ENCODE measurements around the gene ACTMAP.

ACTMAP gene

GRCh38 chr19:40724855-40725254, 25.4 kb downstream of the ACTMAP start:
- no peak overlapping the region for H3K4me3 ChIP-seq (ENCODE audit: low read depth, low read length)
- TF ChIP-seq CTCF (conservative IDR thresholded peaks at IDR 0.05; ENCODE audit: low read depth, low read length), result no peak
- no peak for DNase-seq (ENCODE audit: low read depth)

GRCh38 chr19:40724315-40724714, 26.0 kb downstream of the ACTMAP start:
- DNase-seq (ENCODE audit: low read depth), result no peak
- no peak overlapping the region for H3K4me3 ChIP-seq (ENCODE audit: low read depth, low read length)
- no peak for TF ChIP-seq CTCF (conservative IDR thresholded peaks at IDR 0.05; ENCODE audit: low read depth, low read length)

GRCh38 chr19:40723661-40724254, 26.5 kb downstream of the ACTMAP start:
- no peak overlapping the region for H3K4me3 ChIP-seq (ENCODE audit: low read depth, low read length)
- no peak for TF ChIP-seq CTCF (conservative IDR thresholded peaks at IDR 0.05; ENCODE audit: low read depth, low read length)
- DNase-seq (ENCODE audit: low read depth), result no peak

- peak; percentile 40 for DNase-seq (ENCODE audit: low read depth)
- TF ChIP-seq CTCF (conservative IDR thresholded peaks at IDR 0.05; ENCODE audit: low read depth, low read length), result no peak
- peak overlapping the region; percentile 18 for H3K4me3 ChIP-seq (ENCODE audit: low read depth, low read length)
Measured at GRCh38 chr19:40721936-40722661, 28.2 kb downstream of the ACTMAP start.

- peak; percentile 16 for DNase-seq (ENCODE audit: low read depth)
- H3K4me3 ChIP-seq (ENCODE audit: low read depth, low read length), result peak overlapping the region; percentile 81
- no peak for TF ChIP-seq CTCF (conservative IDR thresholded peaks at IDR 0.05; ENCODE audit: low read depth, low read length)
Measured at GRCh38 chr19:40721140-40721486, 29.2 kb downstream of the ACTMAP start.

GRCh38 chr19:40719414-40719894, 30.8 kb downstream of the ACTMAP start:
- peak overlapping the region; percentile 81 for H3K4me3 ChIP-seq (ENCODE audit: low read depth, low read length)
- no peak for TF ChIP-seq CTCF (conservative IDR thresholded peaks at IDR 0.05; ENCODE audit: low read depth, low read length)
- DNase-seq (ENCODE audit: low read depth), result no peak

Data from choroid plexus epithelial cell (primary cell).